ENCODE measurements around the gene SEC31B.

The SEC31B gene

DNA sequence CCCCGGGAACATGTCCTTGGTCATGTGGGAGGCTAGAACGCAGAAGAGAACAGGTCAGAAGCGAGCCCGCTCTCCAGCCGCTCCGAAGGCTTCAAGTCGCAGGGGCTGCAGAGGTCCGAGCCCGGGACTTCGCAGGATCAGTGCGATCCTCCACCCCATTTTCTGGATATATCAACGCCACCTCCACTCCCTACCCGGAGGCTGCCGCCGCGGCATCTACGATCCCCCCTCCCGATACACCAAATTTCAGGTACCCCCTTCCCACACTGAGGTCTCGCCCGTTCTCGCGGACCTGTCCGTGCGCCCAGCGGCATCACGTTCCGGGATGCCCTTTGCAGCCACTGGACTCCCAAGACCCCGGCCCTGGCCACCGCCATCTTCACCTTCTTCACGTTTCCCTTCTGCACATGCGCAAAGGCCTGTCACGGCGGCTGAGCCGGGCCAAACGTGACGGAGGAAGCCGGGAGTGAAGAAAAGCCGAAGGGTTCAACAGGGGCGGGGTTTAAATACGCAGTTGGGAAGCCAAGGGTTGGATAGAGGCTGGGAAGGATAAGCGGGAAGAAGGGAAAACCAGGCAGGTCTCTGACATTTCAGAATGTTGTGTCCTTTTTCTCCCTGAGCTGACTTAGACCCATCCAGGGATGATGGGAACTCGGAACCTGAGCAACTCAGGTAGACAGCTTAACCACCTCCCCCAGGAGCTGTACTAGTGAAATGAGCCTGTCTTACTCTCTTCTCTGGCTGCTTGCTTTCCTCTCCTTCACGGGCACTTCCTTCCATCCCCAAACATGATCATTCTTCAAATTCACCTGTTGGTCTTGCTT lies 10.0 kb upstream of the SEC31B start, which contains the start of gene NDUFB8:
Gene NDUFB8 (minus strand): TSS at position 397 of the 824 bp plus-strand sequence. CDS start 20 bp downstream, at position 377.
- peak; percentile 78 for DNase-seq (ENCODE audit: low read depth)

DNA sequence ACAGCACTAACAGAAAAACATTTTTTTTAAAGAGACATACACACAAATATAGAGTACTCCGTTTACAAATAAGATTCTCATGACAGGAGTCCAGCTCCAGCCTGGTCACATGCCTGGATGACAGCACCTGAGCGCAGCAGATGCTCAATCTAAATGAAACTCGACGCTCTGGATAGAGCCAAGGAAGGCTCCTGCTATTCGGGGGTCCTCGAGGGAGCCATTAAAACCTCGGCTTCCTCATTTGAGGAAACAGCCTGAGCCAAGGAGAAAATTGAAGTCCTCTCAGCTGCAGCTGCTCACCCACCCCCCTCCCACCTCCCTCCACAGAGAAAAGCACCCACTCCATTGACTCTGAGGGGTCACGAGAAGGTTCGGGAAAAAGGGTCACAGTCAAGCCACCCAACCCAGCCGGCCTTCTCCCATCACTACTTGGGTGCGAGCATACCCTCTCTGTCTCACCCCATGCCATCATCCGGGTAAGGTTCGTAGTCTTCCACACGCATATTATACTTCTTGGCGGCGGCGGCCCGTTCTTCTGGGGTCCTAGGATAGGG lies 9.3 kb upstream of the SEC31B start:
- DNase-seq (ENCODE audit: low read depth) = no peak

DNA sequence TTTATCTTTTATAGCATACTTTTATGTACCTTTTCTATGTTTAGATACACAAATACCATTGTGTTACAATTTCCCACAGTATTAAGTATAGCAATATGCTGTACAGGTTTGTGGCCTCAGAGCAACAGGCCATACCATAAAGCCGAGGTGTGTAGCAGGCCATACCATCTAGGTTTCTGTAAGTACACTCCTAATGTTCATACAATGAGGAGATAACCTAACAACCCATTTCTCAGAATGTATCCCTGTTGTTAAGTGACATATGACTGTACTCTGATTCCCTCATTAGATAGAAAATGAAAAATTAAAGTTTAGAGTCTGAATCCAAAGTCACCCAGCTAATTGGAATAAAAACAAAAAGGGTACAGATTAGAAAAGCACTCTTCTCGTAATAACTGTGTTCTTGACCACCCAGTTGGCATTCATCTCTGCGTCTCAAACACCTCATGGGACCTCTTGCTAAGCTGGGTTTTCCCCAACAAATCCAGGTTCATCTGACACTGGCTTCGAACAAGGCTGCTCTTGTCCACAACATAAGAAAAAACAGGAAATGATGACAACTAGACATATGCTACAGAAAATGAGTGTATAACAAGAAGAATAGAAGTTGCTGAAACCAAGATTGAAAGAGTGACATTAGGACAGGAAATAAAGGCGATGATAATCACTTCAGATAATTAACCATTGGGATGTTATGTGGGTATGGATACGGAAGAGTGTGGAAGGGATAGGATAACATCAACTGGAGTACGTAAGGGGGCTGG lies 8.6 kb upstream of the SEC31B start:
- DNase-seq (ENCODE audit: low read depth) = no peak

DNA sequence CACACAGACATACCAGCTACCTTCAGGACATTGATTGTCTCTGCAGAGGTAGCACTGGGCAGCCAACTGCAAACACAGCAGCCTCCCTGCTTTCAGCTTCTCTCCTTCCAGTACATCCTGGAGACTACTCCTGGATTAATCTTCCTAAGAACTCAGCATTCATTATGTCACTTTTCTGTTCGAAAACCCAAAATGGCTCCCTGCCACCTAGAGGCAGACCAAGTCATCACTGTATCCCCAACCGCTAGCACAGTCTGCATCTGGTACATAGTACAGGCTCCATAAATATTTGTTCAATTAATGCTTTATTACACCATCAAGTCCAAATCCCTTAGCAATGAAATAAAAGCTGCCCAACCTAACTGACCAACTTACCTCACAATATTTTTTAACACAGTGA lies 5.0 kb upstream of the SEC31B start:
- DNase-seq (ENCODE audit: low read depth) = no peak

DNA sequence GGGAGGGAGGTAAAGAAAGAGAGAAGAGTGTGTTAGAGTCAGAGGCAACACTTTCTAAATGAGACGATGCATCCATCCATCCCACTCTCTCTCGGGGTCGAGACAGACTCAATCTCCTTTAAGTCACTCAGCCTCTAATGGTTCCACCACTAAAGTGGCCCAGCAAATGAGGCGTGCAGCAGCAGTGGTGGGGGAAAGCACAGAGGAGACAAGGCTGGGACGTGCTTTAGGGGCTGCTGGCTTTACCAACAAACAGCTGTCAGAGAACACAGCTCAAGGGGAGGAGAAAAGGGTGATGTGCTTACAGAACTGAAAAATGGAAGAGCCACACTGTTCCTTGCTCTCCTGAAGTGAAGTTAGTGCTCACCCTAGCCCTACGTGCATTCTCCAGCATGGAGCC lies 4.5 kb upstream of the SEC31B start:
- no peak for DNase-seq (ENCODE audit: low read depth)

DNA sequence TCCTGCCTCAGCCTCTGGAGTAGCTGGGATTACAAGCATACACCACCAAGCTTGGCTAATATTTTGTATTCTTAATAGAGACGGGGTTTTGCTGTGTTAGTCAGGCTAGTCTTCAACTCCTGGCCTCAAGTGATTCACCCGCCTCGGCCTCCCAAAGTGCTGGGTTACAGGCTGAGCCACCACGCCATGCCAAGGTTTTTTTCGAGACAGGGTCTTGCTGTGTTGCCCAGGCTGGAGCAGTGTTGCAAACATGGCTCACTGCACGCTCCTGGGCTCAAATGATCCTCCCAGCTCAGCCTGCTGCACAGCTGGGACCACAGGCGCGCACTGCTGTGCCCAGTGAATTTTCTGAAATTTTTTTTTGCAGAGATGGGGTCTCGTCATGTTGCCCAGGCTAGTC lies 3.3 kb upstream of the SEC31B start:
- DNase-seq (ENCODE audit: low read depth) = no peak

DNA sequence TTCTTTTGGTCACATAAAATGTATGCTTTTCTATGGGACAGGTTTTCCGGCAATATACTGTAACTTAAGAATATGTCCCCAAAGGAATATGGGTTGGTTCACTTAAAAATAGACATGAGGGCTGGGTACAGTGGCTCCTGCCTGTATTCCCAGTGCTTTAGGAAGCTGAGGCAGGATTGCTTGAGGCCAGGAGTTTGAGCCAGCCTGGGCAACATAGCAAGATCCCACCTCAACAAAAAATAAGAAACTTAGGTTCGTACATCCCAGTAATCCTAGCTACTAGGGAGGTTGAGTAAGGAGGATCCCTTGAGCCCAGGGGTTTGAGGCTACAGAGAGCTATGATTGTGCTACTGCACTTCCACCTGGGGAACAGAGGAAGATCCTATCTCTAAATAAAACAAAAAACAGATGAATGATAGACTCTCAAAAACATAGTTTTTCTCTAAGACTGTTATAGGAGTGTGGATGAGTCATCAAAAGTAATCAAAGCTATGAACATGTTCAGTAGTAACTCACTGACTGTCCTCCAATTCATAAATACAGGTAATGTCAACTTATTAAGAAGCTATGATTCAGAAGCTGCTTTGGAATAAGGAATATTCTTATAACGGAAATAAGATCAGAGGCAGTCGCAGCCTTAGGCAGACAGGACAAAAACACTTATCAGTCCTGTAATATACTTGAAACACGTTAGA lies 2.6 kb upstream of the SEC31B start:
- DNase-seq (ENCODE audit: low read depth) = no peak

DNA sequence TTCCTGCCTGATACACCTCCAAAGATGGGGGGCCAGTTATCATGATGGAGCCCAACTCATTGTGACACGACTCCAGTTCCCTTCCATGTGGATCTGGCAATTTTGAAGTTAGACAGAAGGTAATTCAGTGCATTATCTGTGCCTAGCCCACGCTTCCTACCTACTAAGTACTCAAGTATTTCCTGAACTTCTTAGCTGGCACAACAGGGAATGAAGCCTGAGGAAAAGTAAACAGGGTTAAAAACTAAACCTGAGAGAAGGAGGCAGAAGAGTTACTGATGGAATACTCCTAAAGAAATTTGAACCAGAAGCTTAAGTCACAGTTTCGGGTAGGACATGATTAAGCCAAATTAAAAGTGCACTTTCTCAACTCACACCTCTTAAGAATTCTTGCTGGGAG lies 1.1 kb upstream of the SEC31B start:
- no peak for DNase-seq (ENCODE audit: low read depth)

DNA sequence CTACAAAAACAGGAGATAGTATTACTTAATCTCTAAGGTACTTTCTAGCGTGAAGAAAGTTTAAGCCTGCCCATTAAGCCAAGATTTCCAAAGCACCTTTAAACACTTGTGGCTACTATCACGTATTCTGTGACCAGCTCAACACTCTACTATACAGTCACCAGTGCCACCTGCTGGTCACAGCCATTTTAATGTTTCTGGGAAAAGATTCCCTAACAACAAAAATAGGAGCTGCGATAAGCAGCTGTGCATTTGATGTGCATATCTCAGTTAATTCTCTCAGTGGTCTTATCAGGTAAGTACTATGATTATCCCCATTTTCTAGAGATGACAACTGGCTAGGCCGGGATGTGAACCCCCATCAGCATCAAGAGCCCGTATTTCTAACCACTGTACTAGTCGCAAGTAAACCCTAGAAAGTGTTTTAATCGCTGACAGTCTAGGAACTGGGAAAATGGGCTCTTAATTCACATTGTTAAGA lies 860 bp downstream of the SEC31B start:
- peak; percentile 46 for DNase-seq (ENCODE audit: low read depth)

DNA sequence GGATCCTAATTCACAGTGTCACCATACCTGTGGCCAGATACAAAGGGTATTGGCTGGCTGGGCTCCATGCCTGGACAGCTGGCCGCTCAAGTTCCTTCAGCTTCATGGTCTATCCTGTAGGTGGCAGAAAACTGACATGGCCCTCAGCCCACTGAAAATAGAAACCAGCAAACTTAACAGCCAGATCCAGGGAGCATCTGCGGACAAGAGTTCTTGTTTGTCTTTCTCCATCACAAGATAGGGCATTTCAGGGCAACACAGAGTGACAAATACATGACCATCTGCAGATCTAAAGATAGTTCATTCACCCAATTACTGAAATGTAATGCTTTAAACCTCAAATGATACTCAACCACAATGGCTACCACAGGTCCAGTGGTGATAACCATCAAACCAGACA lies 2.8 kb downstream of the SEC31B start:
- no peak for DNase-seq (ENCODE audit: low read depth)

DNA sequence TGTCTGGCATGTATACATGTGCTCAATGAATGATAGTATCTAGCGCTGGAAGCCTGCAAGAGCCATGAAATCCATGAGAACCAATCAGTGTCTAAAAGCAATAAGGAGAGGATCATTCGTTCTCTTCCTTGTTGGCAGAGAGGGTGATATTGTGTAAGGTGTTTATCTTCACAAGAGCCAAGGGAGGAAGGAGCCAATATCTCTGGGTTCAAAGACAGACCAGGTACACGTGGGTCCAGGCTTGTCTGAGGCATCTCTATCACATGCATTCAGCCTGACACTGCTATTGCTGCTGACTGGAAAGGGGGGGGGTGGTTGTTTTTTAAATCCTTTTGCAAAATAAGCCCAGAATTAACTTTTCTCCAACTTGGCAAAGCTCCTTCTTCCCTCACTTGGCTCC lies 4.0 kb downstream of the SEC31B start:
- no peak for DNase-seq (ENCODE audit: low read depth)

DNA sequence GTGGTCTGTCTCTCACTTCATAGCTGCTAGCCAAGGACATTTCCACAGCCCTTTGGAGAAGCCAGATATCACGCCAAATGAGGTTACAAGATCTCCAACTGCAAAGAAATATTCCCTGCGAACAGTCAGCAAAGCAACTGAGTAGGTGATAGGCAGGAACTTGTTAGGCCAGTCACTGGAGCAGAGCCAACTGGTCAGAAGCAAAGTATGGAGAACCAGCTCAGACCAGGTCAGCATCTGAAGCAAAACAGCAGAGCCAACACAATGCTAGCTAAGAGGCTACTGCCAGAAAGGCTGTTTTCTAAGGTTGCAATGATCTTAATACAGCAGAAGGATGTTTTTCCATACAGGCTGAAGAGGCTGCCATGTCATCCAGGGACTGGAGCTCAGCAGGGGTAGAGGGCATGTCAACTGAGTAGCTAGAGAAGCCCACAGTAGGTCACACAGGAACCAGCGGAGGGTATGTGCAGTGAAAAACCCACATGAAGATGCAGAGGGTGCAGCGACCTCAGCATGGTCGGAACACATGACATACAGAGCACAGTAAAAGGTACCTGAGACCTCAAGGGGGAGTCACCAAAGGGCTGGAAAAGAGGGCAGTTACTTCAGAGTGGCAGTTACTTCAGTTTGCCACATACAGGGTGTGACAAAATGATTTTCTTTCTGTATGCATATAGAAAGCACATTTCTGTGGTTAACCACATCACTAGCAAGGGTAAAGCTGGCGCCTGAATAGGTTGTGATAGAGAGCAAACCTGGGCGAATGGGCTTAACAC lies 8.9 kb downstream of the SEC31B start:
- DNase-seq (ENCODE audit: low read depth) = peak; percentile 45

DNA sequence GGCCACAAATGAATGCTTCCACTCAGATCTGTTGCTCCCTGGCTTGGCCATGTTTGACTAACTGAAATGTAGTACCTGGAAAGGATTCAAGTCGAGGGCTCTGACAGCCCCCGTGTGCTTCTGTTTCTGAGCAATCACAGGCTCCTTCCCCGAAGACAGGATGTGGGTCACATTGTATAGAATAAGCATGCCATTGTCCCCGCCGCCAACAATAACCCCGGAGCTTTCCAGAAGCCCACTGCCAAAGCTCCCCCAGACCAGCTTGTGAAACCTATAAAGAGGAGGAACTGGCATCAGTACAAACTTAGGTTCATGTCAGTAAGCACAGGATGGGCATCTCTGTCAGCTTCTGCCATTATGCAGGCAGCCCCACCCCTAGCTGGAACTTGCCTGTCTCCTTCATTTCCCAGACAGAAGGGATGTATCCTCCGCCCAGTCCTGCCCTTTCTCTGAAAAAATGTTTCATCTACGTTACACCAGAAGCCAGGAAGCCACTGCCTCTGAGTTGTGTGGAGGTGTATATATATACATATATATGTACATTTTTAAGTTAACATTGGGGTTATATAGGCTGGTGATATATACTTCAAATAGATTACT lies 10.3 kb downstream of the SEC31B start:
- DNase-seq (ENCODE audit: low read depth) = no peak

DNA sequence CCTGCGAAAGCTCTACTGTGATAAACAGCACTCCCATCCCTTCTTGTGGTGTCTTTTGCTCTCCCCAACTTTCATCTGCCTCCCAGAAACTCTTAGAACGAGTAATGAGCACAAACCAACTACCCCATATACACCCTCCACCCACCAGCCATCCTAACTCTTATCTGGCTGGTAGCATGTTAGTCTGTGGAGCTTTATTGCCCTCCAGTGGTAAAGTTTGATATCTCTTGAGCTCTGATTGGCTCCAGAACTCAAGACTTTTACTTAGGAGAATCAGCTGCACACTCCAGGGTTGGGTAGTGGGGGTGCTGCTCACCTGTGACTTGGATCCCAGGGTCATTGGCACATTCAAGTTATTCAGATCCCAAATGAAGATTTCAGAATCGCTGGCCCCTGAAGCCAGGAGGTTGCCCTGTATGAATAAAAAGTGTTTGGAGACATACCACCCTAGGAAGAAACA lies 10.9 kb downstream of the SEC31B start:
- no peak for DNase-seq (ENCODE audit: low read depth)

DNA sequence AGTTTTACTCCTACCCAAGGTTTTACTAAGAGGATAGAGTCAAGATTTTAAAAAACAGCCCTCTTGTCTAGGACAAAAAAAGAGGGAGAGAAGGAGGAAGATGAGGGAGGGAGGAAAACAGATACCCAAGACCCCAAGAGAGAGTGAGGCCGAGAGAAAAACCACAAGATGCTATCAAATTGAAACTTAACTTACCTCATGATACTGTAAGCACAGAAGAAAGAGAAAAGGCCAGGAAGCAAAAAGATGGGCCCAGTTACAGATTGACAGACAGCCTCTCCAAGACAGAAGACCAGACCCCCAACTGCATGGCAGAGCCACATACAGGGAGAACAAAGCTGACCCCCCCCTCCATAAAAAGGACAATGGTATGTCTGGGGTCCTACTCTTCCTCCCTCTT lies 11.4 kb downstream of the SEC31B start:
- DNase-seq (ENCODE audit: low read depth) = no peak

DNA sequence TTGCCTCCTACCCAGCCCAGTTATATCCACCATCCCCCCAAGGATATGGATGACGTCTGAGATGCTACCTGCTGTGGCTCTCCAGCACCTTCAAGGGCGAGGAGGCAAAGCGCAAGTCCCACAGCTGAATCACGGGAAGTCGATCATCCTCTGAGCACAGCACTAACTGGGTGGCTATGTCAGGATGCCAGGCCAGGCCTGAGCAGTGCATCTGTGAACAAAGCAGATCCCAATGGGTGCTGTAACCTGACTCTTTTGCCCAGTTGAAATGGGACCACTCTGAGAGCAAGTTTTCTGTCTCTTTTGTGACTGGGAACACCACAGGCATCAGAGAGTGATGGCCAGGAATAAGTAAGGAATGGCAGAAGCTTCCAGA lies 12.3 kb downstream of the SEC31B start:
- DNase-seq (ENCODE audit: low read depth) = no peak

DNA sequence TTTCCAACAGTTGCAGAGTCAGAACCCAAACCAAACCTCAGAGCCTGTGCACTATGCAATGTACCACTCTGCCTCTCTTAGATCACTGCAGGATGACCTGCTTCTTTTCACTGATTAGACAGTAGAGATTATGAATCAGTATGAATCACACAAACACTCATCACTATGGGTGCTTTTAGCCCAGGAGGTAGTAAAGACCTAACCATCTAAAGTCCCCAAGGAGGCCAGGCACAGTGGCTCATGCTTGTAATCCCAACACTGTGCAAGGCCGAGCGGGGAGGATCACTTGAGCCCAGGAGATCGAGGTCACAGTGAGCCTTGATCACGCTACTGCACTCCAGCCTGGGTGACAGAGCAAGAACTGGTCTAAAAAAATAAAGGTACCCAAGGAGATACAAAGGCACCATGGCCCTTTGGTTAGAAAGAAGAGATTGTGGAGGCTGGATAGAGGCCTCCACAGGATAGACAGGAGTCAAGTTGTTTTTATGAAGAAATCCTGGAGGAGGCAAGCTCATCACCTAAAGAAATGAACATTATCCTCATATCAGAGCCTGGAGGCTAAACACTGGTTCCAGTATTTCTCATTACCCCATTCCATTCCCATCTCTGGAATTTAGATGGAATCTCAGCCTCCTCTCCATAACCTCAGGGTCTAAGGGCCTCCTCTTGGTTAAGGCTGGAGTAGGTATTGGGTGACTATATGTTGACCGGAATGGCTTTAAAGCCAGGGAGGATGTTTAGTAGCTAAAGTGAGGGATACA lies 12.9 kb downstream of the SEC31B start:
- DNase-seq (ENCODE audit: low read depth) = no peak

DNA sequence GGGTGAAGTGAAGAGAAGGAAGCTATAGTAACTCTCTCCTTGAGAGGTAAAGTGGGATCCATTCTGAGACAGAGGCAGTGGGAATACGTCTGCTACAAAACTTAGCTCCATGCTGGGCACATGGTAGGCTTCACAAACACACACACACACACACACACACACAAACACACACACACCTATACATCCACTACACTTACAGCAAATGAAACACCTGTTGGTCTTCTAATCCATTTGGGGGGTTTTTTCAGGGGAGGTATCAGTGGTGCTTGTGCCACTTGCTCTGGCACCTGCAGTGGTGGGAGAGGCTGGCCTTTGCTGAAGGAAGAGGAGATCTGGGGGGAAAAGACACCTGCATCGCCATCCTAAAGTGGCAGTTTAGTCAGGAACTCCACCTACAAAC lies 14.5 kb downstream of the SEC31B start:
- DNase-seq (ENCODE audit: low read depth) = no peak

DNA sequence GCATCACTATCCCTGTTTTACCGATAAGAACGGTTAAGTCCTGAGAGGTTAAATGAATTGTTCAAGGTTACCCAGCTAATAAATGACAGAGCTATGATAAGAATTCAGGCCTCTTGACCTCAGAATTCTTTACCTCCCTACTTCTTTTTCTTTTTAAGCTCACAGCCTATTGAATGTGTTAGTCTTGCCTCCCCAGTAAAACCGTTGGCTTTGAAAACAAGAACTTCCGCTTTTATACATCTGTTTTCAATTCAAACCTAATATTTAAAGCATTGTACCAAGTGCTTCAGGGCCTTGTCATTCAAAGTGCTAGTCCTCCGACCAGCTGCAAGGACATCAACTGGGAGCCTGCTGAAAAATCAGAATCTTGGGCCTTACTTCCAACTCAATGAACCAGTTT lies 15.6 kb downstream of the SEC31B start:
- DNase-seq (ENCODE audit: low read depth) = no peak

DNA sequence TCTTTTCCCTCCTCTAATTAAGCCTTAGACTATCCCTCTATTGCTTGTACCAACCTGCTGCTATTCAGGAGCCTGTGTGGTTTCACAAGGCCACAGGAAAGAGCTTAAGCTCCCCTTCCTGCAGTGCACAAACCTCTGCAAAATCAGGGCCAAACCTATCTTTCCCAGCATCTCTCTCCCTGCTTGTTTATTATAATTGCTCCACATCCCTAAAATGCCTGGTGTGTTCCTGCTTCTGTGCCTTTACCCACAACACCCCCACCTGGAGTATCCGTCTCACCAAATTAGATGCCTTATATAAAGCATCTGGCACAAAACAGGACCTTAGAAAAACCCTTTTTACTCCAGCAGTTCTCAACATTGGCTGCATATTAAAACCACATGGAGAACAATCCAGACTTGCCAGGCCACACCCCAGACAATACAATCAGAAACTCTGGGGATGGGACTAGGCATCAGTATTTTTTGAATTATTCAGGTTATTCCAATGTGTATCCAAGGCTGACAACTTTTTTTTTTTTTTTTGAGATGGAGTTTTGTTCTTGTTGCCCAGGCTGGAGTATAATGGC lies 16.7 kb downstream of the SEC31B start:
- no peak for DNase-seq (ENCODE audit: low read depth)

Data from activated gamma-delta T cell treated with anti-CD3 and anti-CD28 coated beads, Interleukin-2, amount 50 U/mL, for 16 hours (primary cell).